Tibial artery (tissue), 4 donors: ENCODE results near the gene PAK4.

ENCODE experiments used
- DNase-seq, 2 donors: peaks; one replicate each; pipeline ENCODE4 v3.0.0-alpha.2; 2019
- H3K27ac ChIP-seq, 2 donors: fragments of 200-600 bp; sonication (generic) in 1 of 2; 1 replicate in 1 of 2; 2 replicates in 1 of 2; pipeline ENCODE4 v1.5.1; 2018 to 2019; ENCODE audit warnings: mild to moderate bottlenecking in 1 of 2
- H3K27me3 ChIP-seq, 2 donors: fragments of 200-600 bp; sonication (generic) in 1 of 2; one replicate each; pipeline versions ENCODE4 v1.5.1 to v1.6.0; 2016 to 2019
- H3K36me3 ChIP-seq, 3 donors: fragments of 200-600 bp; sonication (generic) in 2 of 3; one replicate each; pipeline ENCODE4 v1.5.1; 2016 to 2019; ENCODE audit warnings: mild to moderate bottlenecking in 2 of 3
- H3K4me1 ChIP-seq, 4 donors: fragments of 200-600 bp; sonication (generic) in 2 of 4; 1 replicate in 3 of 4; 2 replicates in 1 of 4; pipeline ENCODE4 v1.5.1; 2016 to 2019
- H3K4me3 ChIP-seq, 2 donors: fragments of 200-600 bp; sonication (generic) in 1 of 2; 1 replicate in 1 of 2; 2 replicates in 1 of 2; pipeline ENCODE4 v1.5.1; 2018 to 2019; ENCODE audit warnings: mild to moderate bottlenecking in 2 of 2
- H3K9me3 ChIP-seq, 3 donors: fragments of 200-600 bp; sonication (generic) in 1 of 3; one replicate each; pipeline ENCODE4 v1.5.1; 2016 to 2019
- CTCF ChIP-seq, 2 experiments: fragments of 200-600 bp in 1 of 2; fragments of 450-650 bp in 1 of 2; IDR thresholded peaks; one replicate each; pipeline ENCODE4 v1.5.1; 2017 to 2019; ENCODE audit warnings: antibody characterized with exemption in 2 of 2, mild to moderate bottlenecking in 1 of 2, moderate library complexity in 1 of 2
- intact Hi-C: fragments of 100-400 bp; cut with DNase I; formaldehyde crosslinking; loops from one replicate; pipeline ENCODE4 v1.15.0; 2023; ENCODE audit warnings: low total_unique reads

Gene PAK4

DNA sequence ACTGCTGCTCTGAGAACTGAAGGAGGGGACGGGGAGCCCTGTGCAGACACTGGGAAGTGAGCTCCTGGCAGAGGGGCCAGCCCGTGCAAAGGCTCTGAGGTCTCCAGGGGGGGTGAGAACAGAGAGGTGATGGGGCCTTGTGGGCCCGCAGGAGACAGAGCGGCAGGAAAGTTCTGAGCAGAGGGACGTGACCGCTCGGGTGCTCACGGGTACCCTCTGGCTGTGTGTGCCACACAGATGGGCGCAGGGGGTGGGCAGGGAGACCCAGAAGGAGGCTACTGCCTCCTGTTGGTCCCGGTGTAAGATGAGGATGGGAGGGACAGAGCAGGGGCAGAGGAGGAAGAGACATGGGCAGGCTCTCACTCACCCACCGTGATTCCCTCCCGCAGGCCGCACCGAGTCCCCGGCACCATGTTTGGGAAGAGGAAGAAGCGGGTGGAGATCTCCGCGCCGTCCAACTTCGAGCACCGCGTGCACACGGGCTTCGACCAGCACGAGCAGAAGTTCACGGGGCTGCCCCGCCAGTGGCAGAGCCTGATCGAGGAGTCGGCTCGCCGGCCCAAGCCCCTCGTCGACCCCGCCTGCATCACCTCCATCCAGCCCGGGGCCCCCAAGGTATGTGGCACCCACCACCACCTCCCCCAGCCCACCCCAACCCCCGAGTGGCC lies 43.7 kb downstream of the PAK4 start:
- peaks cover 0 to 56% (median 43%) of the 10 kb centered on the region in 3 donors for H3K36me3 ChIP-seq
- no peaks in the 10 kb centered on the region for H3K27me3 ChIP-seq
- H3K9me3 ChIP-seq = no peaks in the 10 kb centered on the region
- TF ChIP-seq CTCF (IDR thresholded peaks at IDR 0.05) = no peak
- no peak overlapping the region for H3K27ac ChIP-seq
- DNase-seq = no peak
- H3K4me1 ChIP-seq = peaks cover 0 to 29% (median 0%) of the 10 kb centered on the region in 4 donors
- H3K4me3 ChIP-seq = no peak overlapping the region
- intact Hi-C loops = no loop called here

DNA sequence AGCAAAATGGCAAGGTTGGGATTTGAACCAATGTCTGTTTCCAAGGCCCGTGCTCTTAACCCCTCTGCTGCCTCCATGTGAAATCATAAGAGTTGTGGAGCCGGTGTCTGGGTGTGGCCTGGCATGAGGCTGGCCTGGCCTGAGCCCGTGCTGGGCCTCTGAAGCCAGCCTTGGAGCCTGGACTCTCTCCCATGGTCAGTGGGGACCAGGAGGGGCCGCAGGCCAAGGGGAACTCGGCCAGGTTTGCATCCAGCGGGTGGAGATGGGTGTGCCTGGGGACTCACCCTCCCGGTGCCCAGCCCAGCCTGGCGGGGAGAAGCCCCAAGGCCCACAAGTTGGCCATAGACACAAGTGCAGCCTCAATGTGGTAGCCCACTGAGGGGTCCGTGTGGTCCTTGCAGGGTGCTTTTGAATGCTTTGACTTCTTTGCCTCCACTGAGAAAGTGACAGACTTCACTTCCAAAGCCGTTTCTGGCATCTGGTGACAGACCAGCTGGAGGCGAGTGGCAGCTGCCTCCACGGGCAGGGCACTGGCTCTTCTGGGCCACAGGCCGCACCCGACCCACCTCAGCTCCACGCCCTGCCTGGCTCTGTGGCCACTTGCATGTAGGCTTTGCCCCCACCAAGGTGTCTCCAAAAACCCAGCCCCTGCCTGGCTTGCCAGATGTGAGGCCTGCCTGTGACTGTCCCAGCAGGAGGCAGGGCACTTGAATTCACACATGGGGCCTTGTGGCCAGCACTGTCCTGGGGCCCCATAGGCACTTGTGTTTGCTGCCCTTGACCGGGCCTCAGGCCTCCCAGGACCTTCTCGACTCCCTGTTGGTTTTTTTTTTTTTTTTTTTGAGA lies 45.0 kb downstream of the PAK4 start:
- DNase-seq = no peak
- H3K4me1 ChIP-seq = peaks cover 0 to 24% (median 0%) of the 10 kb centered on the region in 4 donors
- H3K4me3 ChIP-seq = no peak overlapping the region
- H3K27ac ChIP-seq = no peak overlapping the region
- H3K9me3 ChIP-seq = no peaks in the 10 kb centered on the region
- intact Hi-C loops = no loop called here
- H3K36me3 ChIP-seq = peaks cover 0 to 70% (median 56%) of the 10 kb centered on the region in 3 donors
- H3K27me3 ChIP-seq = no peaks in the 10 kb centered on the region
- TF ChIP-seq CTCF (IDR thresholded peaks at IDR 0.05) = no peak

- no peak overlapping the region for H3K27ac ChIP-seq
- peaks cover 0 to 12% (median 0%) of the 10 kb centered on the region in 4 donors for H3K4me1 ChIP-seq
- intact Hi-C loops = no loop called here
- no peak for TF ChIP-seq CTCF (IDR thresholded peaks at IDR 0.05)
- no peak overlapping the region for H3K4me3 ChIP-seq
- no peaks in the 10 kb centered on the region for H3K27me3 ChIP-seq
- H3K36me3 ChIP-seq = peaks cover 7 to 81% (median 63%) of the 10 kb centered on the region in 3 donors
- DNase-seq = no peak
- H3K9me3 ChIP-seq = no peaks in the 10 kb centered on the region
Observed at GRCh38 chr19:39171479-39172465, 46.2 kb downstream of the PAK4 start.

- Histone ChIP-seq H3K27ac (no peak overlapping the region), H3K4me3 (no peak overlapping the region), H3K9me3 (no peaks in the 10 kb centered on the region), H3K27me3 (no peaks in the 10 kb centered on the region), H3K36me3 (peaks cover 18 to 92% (median 75%) of the 10 kb centered on the region in 3 donors), H3K4me1 (peaks cover 0 to 1% (median 0%) of the 10 kb centered on the region in 4 donors)
- no peak for DNase-seq
- intact Hi-C loops = no loop called here
- TF ChIP-seq CTCF (IDR thresholded peaks at IDR 0.05) = no peak
Observed at GRCh38 chr19:39172700-39173501, 47.3 kb downstream of the PAK4 start.
